HepG2 (cell line): ENCODE data around the gene EWSR1.

ENCODE experiments used
- HNRNPLL ChIP-seq: fragments of 200-400 bp; formaldehyde crosslinking; IDR thresholded peaks from 2 replicates; pipeline ENCODE4 v1.6.1; 2017; ENCODE audit warnings: mild to moderate bottlenecking, low read depth, low read length; ENCODE audit not compliant: poor library complexity, severe bottlenecking
- NFYB ChIP-seq: sonication (generic); formaldehyde crosslinking; IDR thresholded peaks from 2 replicates; pipeline ENCODE4 v1.4.0; 2020; ENCODE audit warnings: missing genetic modification reagents
- PLRG1 ChIP-seq: fragments of 450-650 bp; conservative IDR thresholded peaks from 2 replicates; pipeline ENCODE4 v1.6.1; 2016
- ZFP37 ChIP-seq: sonication (generic); formaldehyde crosslinking; IDR thresholded peaks from 2 replicates; pipeline ENCODE4 v1.4.0; 2020; ENCODE audit warnings: missing genetic modification reagents, borderline replicate concordance
- ZNF232 ChIP-seq: sonication (generic); formaldehyde crosslinking; IDR thresholded peaks from 2 replicates; pipeline ENCODE4 v1.4.0; 2020; ENCODE audit warnings: missing genetic modification reagents, borderline replicate concordance
- ZNF331 ChIP-seq: sonication (generic); formaldehyde crosslinking; IDR thresholded peaks from 2 replicates; pipeline ENCODE4 v1.4.0; 2020; ENCODE audit warnings: missing genetic modification reagents
- ZNF747 ChIP-seq: sonication (generic); formaldehyde crosslinking; IDR thresholded peaks from 2 replicates; pipeline ENCODE4 v1.8.1; 2023; ENCODE audit warnings: missing genetic modification reagents, mild to moderate bottlenecking, borderline replicate concordance
- TF ChIP-seq, protein P1 (sequence below): sonication (generic); formaldehyde crosslinking; IDR thresholded peaks from 2 replicates; pipeline ENCODE4 v1.5.0; 2020; ENCODE audit warnings: mild to moderate bottlenecking, missing genetic modification reagents, moderate library complexity

GRCh38 chr22:29288837-29289236, 20.8 kb downstream of the EWSR1 start:
- TF ChIP-seq HNRNPLL (no peak), ZNF331 (CRISPR knock-in tag) (no peak), ZNF747 (no peak), NFYB (no peak), ZFP37 (CRISPR knock-in tag) (no peak), ZNF232 (CRISPR knock-in tag) (no peak), PLRG1 (no peak)
- TF ChIP-seq, protein P1, sequence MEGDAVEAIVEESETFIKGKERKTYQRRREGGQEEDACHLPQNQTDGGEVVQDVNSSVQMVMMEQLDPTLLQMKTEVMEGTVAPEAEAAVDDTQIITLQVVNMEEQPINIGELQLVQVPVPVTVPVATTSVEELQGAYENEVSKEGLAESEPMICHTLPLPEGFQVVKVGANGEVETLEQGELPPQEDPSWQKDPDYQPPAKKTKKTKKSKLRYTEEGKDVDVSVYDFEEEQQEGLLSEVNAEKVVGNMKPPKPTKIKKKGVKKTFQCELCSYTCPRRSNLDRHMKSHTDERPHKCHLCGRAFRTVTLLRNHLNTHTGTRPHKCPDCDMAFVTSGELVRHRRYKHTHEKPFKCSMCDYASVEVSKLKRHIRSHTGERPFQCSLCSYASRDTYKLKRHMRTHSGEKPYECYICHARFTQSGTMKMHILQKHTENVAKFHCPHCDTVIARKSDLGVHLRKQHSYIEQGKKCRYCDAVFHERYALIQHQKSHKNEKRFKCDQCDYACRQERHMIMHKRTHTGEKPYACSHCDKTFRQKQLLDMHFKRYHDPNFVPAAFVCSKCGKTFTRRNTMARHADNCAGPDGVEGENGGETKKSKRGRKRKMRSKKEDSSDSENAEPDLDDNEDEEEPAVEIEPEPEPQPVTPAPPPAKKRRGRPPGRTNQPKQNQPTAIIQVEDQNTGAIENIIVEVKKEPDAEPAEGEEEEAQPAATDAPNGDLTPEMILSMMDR: no peak
